BE2C (cell line): ENCODE data around the gene SMIM21.

Experiments used
- DNase-seq: peaks from one replicate; pipeline ENCODE4 v3.0.0-alpha.2; 2020
- H3K27me3 ChIP-seq: fragments of 250-450 bp; sonication (Bioruptor Pico); 2 replicates; pipeline ENCODE4 v1.5.1; 2020; ENCODE audit warnings: mild to moderate bottlenecking
- H3K36me3 ChIP-seq: fragments of 250-450 bp; sonication (Bioruptor Pico); 2 replicates; pipeline ENCODE4 v1.5.1; 2020; ENCODE audit warnings: mild to moderate bottlenecking
- H3K4me1 ChIP-seq: fragments of 250-450 bp; sonication (Bioruptor Pico); 2 replicates; pipeline ENCODE4 v1.5.1; 2020
- H3K4me3 ChIP-seq: 2 replicates; pipeline ENCODE4 v1.5.1; 2011; ENCODE audit warnings: low read depth, low read length
- H3K9me3 ChIP-seq: fragments of 250-450 bp; sonication (Bioruptor Pico); 2 replicates; pipeline ENCODE4 v1.5.1; 2020
- TF ChIP-seq, protein P1 (sequence below): IDR thresholded peaks from 2 replicates; pipeline ENCODE4 v1.5.1; 2012; ENCODE audit warnings: mild to moderate bottlenecking, low read depth, low read length

SMIM21 gene

DNA sequence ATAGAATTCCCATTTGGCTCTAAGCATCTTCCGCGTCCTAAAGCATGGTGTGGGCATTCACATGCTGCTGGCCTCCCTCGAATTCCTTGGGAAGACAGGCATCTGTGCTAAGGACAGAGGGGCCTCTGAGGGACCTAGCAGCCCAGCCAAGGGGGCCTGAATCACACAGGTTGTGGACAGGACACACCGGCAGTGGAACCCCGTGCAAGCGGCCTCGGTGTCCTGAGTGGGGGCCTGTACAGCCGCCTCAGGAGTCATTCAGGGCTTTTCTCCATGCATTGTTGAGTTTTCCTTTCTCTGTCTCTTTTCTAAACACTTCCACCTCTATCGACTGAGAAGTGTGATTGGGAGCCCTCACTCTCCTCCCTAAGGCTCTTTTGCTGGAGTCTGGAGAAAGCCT is 44.3 kb upstream of the SMIM21 start:
- Histone ChIP-seq H3K9me3 (no peaks in the 10 kb centered on the region), H3K4me1 (no peaks in the 10 kb centered on the region), H3K4me3 (no peak overlapping the region), H3K27me3 (no peaks in the 10 kb centered on the region), H3K36me3 (no peaks in the 10 kb centered on the region)
- no peak for DNase-seq
- TF ChIP-seq, protein P1, sequence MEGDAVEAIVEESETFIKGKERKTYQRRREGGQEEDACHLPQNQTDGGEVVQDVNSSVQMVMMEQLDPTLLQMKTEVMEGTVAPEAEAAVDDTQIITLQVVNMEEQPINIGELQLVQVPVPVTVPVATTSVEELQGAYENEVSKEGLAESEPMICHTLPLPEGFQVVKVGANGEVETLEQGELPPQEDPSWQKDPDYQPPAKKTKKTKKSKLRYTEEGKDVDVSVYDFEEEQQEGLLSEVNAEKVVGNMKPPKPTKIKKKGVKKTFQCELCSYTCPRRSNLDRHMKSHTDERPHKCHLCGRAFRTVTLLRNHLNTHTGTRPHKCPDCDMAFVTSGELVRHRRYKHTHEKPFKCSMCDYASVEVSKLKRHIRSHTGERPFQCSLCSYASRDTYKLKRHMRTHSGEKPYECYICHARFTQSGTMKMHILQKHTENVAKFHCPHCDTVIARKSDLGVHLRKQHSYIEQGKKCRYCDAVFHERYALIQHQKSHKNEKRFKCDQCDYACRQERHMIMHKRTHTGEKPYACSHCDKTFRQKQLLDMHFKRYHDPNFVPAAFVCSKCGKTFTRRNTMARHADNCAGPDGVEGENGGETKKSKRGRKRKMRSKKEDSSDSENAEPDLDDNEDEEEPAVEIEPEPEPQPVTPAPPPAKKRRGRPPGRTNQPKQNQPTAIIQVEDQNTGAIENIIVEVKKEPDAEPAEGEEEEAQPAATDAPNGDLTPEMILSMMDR = no peak

DNA sequence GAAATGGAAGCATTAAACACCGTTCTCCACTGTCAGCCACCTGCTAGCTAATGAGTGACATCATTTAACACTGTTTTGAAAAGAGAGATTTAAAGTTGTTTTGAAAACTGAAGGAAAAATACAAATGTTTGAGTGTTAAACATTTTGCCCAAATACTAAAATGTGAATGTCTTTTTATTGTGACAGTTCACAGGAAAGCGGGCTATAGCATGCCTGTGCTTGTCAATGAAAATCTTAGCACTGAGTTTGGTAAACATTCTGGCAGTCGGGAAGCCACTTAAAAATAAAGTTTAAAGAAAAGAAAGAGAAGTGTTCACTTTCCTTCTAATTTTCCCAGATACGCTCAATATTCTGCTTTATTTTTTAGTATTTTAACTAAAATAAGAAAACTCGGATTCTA is 40.3 kb upstream of the SMIM21 start:
- TF ChIP-seq, protein P1 = no peak
- DNase-seq = no peak
- no peaks in the 10 kb centered on the region for H3K9me3 ChIP-seq
- H3K36me3 ChIP-seq = no peaks in the 10 kb centered on the region
- H3K27me3 ChIP-seq = no peaks in the 10 kb centered on the region
- H3K4me3 ChIP-seq = no peak overlapping the region
- H3K4me1 ChIP-seq = no peaks in the 10 kb centered on the region

DNA sequence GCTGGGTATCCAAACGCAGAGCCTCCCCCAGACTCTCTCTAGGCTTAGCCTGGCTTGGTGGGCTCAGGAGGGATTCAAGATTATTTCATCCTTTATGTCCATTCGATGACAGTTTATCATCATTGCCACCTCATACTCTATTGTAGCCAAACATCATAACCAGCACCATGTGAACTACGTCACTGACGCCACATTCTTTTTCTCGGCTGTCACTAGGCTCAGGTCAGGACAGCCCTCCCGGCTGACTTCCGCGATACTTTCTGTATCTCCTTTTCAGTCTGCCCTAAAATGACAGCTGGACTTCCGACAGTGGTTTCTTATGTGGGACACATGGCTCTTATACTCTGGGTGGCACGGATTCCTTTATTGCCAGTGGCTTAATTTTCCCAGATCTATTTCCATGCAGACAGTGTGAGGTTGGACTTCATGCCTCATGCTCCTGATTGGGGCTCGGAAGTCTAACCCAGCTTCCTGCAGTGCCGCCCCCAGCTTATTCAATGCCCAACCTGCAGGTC is 39.8 kb upstream of the SMIM21 start:
- DNase-seq = no peak
- TF ChIP-seq, protein P1 = no peak
- no peaks in the 10 kb centered on the region for H3K36me3 ChIP-seq
- no peaks in the 10 kb centered on the region for H3K4me1 ChIP-seq
- H3K9me3 ChIP-seq = no peaks in the 10 kb centered on the region
- no peak overlapping the region for H3K4me3 ChIP-seq
- no peaks in the 10 kb centered on the region for H3K27me3 ChIP-seq

DNA sequence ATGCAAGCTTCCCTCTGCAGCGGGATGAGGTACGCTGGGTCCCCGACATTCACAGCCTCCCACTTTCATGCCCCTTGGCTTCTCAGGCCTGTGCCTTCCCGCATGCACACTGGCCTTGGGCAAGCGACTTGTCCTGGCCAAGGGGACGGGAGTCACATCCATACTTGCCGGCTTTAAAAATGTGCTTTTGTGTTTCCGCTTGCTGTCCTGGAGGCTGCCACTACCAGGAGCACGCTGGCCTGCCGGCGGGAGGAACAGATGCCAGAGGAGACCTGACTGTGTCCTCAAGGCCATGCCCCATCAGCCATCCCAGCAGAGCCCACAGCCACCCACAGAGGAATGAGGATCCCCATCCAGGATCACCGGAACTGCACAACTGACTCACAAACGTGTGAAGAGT is 36.9 kb upstream of the SMIM21 start:
- Histone ChIP-seq H3K9me3 (no peaks in the 10 kb centered on the region), H3K36me3 (no peaks in the 10 kb centered on the region), H3K4me1 (no peaks in the 10 kb centered on the region), H3K27me3 (no peaks in the 10 kb centered on the region), H3K4me3 (no peak overlapping the region)
- TF ChIP-seq, protein P1 = no peak
- no peak for DNase-seq

DNA sequence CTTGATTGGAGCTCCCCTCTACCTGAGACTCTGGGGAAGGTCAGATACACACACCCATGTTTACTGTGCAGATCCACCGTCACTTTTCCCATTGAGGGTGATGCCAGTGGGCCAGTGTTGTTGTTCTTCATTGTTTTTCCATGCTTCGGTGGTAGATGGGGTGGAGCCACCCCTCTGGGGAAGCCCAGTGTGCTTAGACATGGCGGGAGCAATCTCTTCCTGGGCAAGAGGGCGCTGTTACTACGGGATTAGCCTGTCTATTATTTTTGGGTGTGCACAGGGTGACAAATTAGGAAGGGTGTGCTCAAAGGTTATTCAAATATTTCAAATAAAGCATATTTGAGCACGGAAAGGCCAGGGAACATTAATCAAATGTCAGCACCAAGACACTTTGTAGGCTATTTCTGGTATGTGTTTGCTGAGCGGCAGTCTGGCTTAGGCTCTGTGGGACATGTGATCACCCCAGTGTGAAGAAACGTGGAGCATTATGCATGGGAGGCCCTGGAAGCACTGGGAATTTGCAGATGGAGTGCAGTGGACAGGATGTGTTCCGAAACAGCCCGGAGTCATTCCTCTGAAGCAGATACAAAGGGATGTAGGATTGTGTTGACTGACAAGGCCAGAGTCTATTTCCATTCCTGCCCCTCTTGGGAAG is 34.8 kb upstream of the SMIM21 start:
- no peak for DNase-seq
- Histone ChIP-seq H3K27me3 (no peaks in the 10 kb centered on the region), H3K36me3 (no peaks in the 10 kb centered on the region), H3K4me3 (no peak overlapping the region), H3K4me1 (no peaks in the 10 kb centered on the region), H3K9me3 (no peaks in the 10 kb centered on the region)
- TF ChIP-seq, protein P1 = no peak

DNA sequence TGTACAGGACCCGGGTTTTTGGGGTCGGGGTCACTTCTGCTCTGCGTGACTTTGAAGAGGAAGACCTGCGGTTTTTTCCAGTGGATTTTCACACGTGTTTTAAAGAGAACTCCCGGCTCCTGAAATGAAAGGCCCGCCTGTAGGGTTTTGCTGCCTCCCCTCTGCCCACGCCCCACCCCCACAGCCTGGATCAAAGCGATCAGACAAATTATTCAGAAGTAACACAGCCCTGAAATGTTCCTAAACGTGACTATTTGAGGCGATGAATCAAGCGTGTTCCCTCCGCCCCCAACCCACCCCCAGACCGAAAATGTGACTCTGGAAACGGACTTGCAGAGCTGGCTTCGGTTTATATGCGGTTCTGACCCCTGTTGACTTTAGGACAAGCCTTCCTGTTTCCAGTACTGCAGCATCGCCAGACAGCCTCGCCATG is 28.7 kb upstream of the SMIM21 start:
- Histone ChIP-seq H3K27me3 (peaks cover 15% of the 10 kb centered on the region), H3K4me1 (no peaks in the 10 kb centered on the region), H3K36me3 (no peaks in the 10 kb centered on the region), H3K9me3 (no peaks in the 10 kb centered on the region), H3K4me3 (no peak overlapping the region)
- no peak for DNase-seq
- TF ChIP-seq, protein P1 = no peak
